GM19043 (cell line): Measurements from ENCODE around the gene OTUD5.
"Not testable (repeated sequence)": the region's sequence is repeated elsewhere in the genome, so short reads cannot be mapped to it uniquely, and the experiment has no call there.

Source experiments
- ATAC-seq: cut with Tn5 transposase; IDR thresholded peaks from one replicate; pipeline ENCODE4 v1.9.1; 2021; ENCODE audit warnings: low read depth; ENCODE audit not compliant: unreplicated experiment

Gene OTUD5

DNA sequence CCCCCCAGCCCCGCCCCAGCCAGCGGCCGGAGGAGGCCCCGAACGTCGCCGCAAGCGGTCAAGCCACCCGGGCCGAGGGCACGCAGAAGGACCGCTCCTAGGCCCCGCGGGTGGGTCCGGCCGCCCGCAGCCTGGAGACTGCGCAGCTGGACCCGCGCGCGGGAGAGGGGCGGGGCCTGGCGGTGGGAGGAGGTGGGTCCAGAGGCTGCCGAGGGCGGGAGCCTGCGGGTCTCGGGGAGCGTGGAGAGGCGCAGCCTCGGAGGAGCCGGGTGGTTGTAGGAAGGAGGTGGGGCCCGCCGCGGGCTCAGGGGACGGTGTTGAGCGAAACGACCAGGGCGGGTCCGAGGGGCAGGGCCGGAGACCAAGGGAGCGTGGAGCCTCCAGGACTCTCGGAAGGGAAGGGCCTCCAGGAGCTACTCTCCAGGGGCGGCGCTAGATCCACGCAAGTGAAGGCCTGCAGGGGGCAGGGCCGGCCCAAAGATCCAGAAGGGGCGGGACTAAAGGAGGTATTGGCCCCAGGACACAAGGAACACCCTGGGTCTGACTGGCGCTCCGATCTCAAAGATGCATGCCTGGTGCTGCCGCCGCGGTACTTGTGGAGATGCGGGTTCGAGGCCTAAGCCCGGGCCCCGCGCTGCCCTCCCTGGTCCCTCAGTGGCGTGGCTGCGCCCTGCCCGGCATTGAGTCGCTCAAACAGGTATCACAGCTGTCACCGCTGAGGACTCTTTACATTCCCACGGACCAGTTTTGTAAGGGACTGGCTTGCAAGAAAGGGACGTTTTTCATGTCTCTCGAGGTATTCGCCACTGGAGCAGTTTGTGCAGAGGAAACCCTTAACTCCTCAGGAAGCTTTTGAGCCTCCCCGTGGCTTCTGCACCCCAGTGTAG lies 65.8 kb downstream of the OTUD5 start:
- ATAC-seq: peak; percentile 70

GRCh38 chrX:48890934-48891401 lies 66.4 kb downstream of the OTUD5 start:
- peak; percentile 25 for ATAC-seq

GRCh38 chrX:48890296-48890925 lies 67.0 kb downstream of the OTUD5 start:
- ATAC-seq: no peak

DNA sequence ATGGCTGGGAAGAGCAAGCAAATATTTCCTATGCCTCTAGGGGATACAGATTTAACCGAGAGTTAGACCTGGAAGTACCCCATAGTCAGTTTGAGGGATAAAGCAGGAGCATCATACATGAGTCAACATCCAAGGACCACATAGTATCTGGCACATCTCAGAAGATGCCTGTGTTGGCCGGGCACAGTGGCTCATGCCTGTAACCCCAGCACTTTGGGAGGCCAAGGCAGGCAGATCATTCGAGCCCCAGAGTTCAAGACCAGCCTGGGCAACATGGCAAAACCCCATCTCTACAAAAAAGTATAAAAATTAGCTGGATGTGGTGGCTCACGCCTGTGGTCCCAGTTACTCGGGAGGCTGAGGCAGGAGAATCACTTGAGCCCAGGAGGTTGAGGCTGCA lies 70.8 kb downstream of the OTUD5 start:
- ATAC-seq: not testable (repeated sequence)

DNA sequence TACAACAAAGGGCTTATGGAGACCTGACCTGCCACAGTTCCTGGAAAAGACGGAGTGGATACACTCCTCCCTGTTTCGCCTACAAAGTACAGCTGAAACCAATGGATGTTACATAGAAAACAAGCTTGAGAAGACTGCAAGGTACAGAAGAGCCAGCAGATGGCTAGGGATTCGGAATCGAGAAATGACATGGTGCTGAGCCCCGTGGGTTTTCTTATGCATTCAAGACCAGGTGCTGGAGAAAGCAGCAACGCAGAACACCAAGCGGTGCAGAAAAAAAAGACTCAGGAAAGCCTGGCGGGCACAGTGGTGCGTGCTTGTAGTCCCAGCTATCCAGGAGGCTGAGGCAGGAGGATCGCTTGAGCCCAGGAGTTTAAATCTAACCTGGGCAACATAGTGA lies 73.7 kb downstream of the OTUD5 start:
- ATAC-seq: no peak

- not testable (repeated sequence) for ATAC-seq
Observed at GRCh38 chrX:48876944-48877343, 80.5 kb downstream of the OTUD5 start.
